OCI-LY7 (cell line): Measurements from ENCODE around the gene CNPY1. TPM values are rescaled to one million over a fixed set of nuclear protein-coding genes. Genes with fewer than 3 reads are reported as not detected.

ENCODE experiments used
- BruUV-seq: library from RNA; stranded (reverse); fragments of 400-500 nt; replicated peaks from 2 replicates; lab custom pipeline; 2021; lab: Mats Ljungman, UMichigan
- CTCF ChIA-PET: fragments of 300-600 bp; sonication (Branson Sonifier 250); formaldehyde crosslinking; loops from one replicate; lab custom pipeline; 2022; ENCODE audit warnings: antibody characterized with exemption; ENCODE audit not compliant: unreplicated experiment; lab: Charles Lee
- POLR2A ChIA-PET: fragments of 300-600 bp; sonication (Branson Sonifier 250); formaldehyde crosslinking; loops from one replicate; lab custom pipeline; 2022; ENCODE audit warnings: antibody characterized with exemption; lab: Charles Lee
- DNase-seq: peaks from one replicate; pipeline ENCODE4 v3.0.0-alpha.2; 2015; ENCODE audit warnings: low spot score
- H2AFZ ChIP-seq: fragments of 200-600 bp; sonication (generic), shearing (Covaris generic); 2 replicates; pipeline ENCODE4 v1.6.1; 2014; ENCODE audit warnings: mild to moderate bottlenecking, antibody characterized with exemption, low read length, moderate library complexity
- H3K27ac ChIP-seq: fragments of 200-600 bp; sonication (generic); 2 replicates; pipeline ENCODE4 v1.5.1; 2014; ENCODE audit warnings: mixed run types, low read depth, mild to moderate bottlenecking, moderate library complexity, low read length, inconsistent platforms; ENCODE audit not compliant: poor library complexity, severe bottlenecking
- H3K36me3 ChIP-seq: fragments of 200-600 bp; sonication (generic); 2 replicates; pipeline ENCODE4 v1.6.1; 2014; ENCODE audit warnings: mild to moderate bottlenecking, antibody characterized with exemption, low read length, moderate library complexity, mixed read lengths; ENCODE audit not compliant: insufficient read depth
- H3K4me1 ChIP-seq: fragments of 200-600 bp; sonication (generic); 2 replicates; pipeline ENCODE4 v1.5.1; 2014; ENCODE audit warnings: mild to moderate bottlenecking, low read length; ENCODE audit not compliant: insufficient read depth, poor library complexity, severe bottlenecking
- H3K4me2 ChIP-seq: fragments of 200-600 bp; sonication (generic); 2 replicates; pipeline ENCODE4 v1.6.1; 2014; ENCODE audit warnings: mild to moderate bottlenecking, low read length
- H3K4me3 ChIP-seq: fragments of 200-600 bp; sonication (generic); 2 replicates; pipeline ENCODE4 v1.5.1; 2014; ENCODE audit warnings: mild to moderate bottlenecking, low read depth, low read length; ENCODE audit not compliant: poor library complexity, severe bottlenecking
- H3K79me2 ChIP-seq: fragments of 200-600 bp; sonication (generic); 2 replicates; pipeline ENCODE4 v1.6.1; 2016; ENCODE audit warnings: low read depth, mild to moderate bottlenecking, low read length, moderate library complexity, mixed read lengths; ENCODE audit not compliant: insufficient read depth
- H3K9me2 ChIP-seq: fragments of 200-600 bp; sonication (generic); 2 replicates; pipeline ENCODE4 v1.6.1; 2016; ENCODE audit warnings: mild to moderate bottlenecking, low read length, mixed read lengths; ENCODE audit not compliant: insufficient read depth
- H3K9me3 ChIP-seq: fragments of 200-600 bp; sonication (generic); 2 replicates; pipeline ENCODE4 v1.6.1; 2014; ENCODE audit warnings: mild to moderate bottlenecking, mixed run types, low read length, mixed read lengths
- H4K20me1 ChIP-seq: fragments of 200-600 bp; sonication (generic); 2 replicates; pipeline ENCODE4 v1.6.1; 2014; ENCODE audit warnings: mild to moderate bottlenecking, antibody characterized with exemption, low read length, moderate library complexity, mixed read lengths; ENCODE audit not compliant: insufficient read depth
- EZH2phosphoT487 ChIP-seq: fragments of 200-600 bp; sonication (generic); IDR thresholded peaks from 2 replicates; pipeline ENCODE4 v1.6.1; 2018; ENCODE audit warnings: low read depth, borderline replicate concordance, mild to moderate bottlenecking, mixed run types, antibody characterized with exemption, low read length, moderate library complexity, mixed read lengths
- intact Hi-C: fragments of 100-400 bp; cut with micrococcal nuclease; formaldehyde crosslinking; loops from one replicate; pipeline ENCODE4 v1.10.0; 2022; ENCODE audit not compliant: unreplicated experiment
- total RNA-seq, 2 experiments: library from RNA; depleted of rRNA in 1 of 2; stranded (reverse); fragments of >200 nt in 1 of 2; shearing (Covaris generic) in 1 of 2; gene quantifications; 2 replicates each; pipeline ENCODE4 v1.2.3, GENCODE V29; 2014 to 2022
- TF ChIP-seq, protein P1 (sequence below): fragments of 200-600 bp; sonication (generic); conservative IDR thresholded peaks from 2 replicates; pipeline ENCODE4 v1.5.1; 2014; ENCODE audit warnings: mild to moderate bottlenecking, antibody characterized with exemption, low read length, moderate library complexity, mixed read lengths

The CNPY1 gene
- total RNA-seq, 2 experiments from 2014 or later = not detected

DNA sequence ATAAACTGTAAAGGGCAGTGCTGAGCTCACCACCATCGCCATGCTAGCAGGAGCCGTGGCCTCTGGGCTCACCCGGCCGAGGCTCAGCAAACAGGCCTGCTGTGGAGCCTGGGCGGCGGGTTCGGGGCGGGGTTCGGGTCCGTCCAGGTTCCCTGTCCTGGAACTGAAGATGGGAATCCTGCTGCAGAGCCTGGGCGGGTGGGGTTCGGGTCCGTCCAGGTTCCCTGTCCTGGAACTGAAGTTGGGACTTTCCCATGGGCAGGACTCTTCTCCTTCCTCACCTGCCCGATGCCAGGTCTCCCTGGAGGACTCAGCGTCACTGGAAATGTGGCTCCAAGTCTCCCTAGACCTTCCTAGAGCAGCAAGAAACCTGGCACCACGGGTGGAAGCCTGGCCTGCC, 51.8 kb downstream of the CNPY1 start:
- DNase-seq = no peak
- no peak overlapping the region for H3K27ac ChIP-seq
- H3K4me1 ChIP-seq = no peaks in the 10 kb centered on the region
- no peak overlapping the region for H3K4me3 ChIP-seq
- TF ChIP-seq EZH2phosphoT487 = no peak
- TF ChIP-seq, protein P1, sequence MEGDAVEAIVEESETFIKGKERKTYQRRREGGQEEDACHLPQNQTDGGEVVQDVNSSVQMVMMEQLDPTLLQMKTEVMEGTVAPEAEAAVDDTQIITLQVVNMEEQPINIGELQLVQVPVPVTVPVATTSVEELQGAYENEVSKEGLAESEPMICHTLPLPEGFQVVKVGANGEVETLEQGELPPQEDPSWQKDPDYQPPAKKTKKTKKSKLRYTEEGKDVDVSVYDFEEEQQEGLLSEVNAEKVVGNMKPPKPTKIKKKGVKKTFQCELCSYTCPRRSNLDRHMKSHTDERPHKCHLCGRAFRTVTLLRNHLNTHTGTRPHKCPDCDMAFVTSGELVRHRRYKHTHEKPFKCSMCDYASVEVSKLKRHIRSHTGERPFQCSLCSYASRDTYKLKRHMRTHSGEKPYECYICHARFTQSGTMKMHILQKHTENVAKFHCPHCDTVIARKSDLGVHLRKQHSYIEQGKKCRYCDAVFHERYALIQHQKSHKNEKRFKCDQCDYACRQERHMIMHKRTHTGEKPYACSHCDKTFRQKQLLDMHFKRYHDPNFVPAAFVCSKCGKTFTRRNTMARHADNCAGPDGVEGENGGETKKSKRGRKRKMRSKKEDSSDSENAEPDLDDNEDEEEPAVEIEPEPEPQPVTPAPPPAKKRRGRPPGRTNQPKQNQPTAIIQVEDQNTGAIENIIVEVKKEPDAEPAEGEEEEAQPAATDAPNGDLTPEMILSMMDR = no peak
- H3K9me2 ChIP-seq = no peaks in the 10 kb centered on the region
- H4K20me1 ChIP-seq = no peaks in the 10 kb centered on the region
- ChIA-PET POLR2A (no interaction called here), CTCF (no interaction called here)
- no peaks in the 10 kb centered on the region for H3K9me3 ChIP-seq
- H3K79me2 ChIP-seq = no peaks in the 10 kb centered on the region
- no peak overlapping the region for H2AFZ ChIP-seq
- no peaks in the 10 kb centered on the region for H3K36me3 ChIP-seq
- intact Hi-C loops = no loop called here
- H3K4me2 ChIP-seq = no peak overlapping the region
- BruUV-seq = no TSS peak

DNA sequence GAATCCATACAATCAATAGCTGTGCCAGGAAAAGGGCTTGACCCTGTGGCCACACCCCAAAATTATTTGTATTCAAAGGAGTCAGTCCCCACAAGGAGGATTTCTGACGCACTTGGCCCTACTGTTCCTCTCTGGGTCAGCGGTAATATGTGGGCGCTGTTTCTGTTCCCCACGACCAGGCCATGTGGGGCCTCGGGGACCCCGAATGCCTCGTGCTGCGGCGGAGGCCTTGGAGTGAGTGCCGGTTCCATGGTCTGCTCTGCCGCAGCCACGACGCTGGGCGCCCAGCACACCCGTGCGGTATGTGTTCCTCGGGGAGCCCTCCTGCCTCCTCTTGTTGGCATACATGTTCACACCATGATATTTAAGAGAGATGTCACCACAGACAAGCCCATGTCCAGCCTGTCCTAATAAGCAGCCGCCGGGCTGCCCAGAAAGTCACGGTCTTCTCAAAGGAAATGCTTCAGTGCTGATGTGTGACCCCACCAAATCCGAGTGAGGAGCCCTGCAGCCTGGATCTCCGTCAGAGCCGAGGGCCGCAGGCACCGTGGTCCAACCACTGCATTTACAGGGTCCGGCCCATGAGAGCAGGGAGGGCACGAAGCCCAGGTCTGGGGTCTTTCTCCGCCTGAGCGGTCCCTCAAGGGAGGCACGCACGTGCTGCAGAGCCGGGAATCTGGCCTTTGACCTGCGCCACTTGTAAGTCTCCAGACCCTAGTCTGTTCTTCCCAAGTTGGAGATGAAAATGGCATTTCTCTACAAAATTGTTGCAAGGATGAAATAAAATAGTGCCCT, 52.4 kb downstream of the CNPY1 start:
- BruUV-seq = no TSS peak
- Histone ChIP-seq H2AFZ (no peak overlapping the region), H4K20me1 (no peaks in the 10 kb centered on the region), H3K4me1 (no peaks in the 10 kb centered on the region), H3K4me2 (no peak overlapping the region), H3K4me3 (no peak overlapping the region), H3K9me2 (no peaks in the 10 kb centered on the region), H3K36me3 (no peaks in the 10 kb centered on the region), H3K79me2 (no peaks in the 10 kb centered on the region), H3K27ac (no peak overlapping the region), H3K9me3 (no peaks in the 10 kb centered on the region)
- DNase-seq = no peak
- ChIA-PET POLR2A (interaction anchor here (1.0 kb wide), 1 partner anchor 12 kb away, joined by 5 read pairs; no protein-coding TSS in a partner anchor), CTCF (no interaction called here)
- intact Hi-C loops = no loop called here
- no peak for TF ChIP-seq EZH2phosphoT487
- TF ChIP-seq, protein P1 = no peak

DNA sequence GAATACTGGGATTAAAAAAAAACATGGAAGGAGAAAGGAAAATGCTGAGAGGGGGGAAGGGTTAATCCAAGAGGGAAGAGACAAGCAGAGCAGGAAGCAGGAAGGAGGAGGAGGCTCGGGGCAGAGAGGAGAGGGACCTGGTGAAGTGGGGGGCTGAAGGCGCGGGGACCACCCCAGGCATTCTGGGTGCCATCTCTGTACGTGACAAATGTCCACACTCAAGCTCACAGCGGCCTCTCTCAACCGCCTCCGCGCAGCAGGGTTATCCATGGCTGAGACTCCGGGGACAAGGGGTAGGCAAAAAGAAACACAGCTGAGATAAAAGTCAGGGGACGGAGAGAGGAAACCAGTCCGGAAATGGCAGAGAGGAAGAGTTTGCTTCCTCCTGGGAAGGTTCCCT, 54.5 kb downstream of the CNPY1 start:
- Histone ChIP-seq H3K9me3 (no peaks in the 10 kb centered on the region), H2AFZ (no peak overlapping the region), H3K79me2 (no peaks in the 10 kb centered on the region), H3K9me2 (no peaks in the 10 kb centered on the region), H3K36me3 (no peaks in the 10 kb centered on the region), H3K4me3 (no peak overlapping the region), H3K4me2 (no peak overlapping the region), H3K4me1 (no peaks in the 10 kb centered on the region), H4K20me1 (no peaks in the 10 kb centered on the region), H3K27ac (no peak overlapping the region)
- intact Hi-C loops = no loop called here
- POLR2A ChIA-PET = no interaction called here
- CTCF ChIA-PET = no interaction called here
- no peak for DNase-seq
- TF ChIP-seq EZH2phosphoT487 = no peak
- TF ChIP-seq, protein P1 = no peak
- BruUV-seq = no TSS peak
